VCaP (cell line): ENCODE measurements around the gene OLFML2B.
"Not testable (repeated sequence)": the region's sequence is repeated elsewhere in the genome, so short reads cannot be mapped to it uniquely, and the experiment has no call there.

ENCODE experiments used
- H3K27ac ChIP-seq: fragments of 450-650 bp; 2 replicates; pipeline ENCODE4 v1.5.1; 2017
- TF ChIP-seq, protein P1 (sequence below): fragments of 450-650 bp; conservative IDR thresholded peaks from 2 replicates; pipeline ENCODE4 v1.5.1; 2017; ENCODE audit warnings: mild to moderate bottlenecking, moderate library complexity

The OLFML2B gene

DNA sequence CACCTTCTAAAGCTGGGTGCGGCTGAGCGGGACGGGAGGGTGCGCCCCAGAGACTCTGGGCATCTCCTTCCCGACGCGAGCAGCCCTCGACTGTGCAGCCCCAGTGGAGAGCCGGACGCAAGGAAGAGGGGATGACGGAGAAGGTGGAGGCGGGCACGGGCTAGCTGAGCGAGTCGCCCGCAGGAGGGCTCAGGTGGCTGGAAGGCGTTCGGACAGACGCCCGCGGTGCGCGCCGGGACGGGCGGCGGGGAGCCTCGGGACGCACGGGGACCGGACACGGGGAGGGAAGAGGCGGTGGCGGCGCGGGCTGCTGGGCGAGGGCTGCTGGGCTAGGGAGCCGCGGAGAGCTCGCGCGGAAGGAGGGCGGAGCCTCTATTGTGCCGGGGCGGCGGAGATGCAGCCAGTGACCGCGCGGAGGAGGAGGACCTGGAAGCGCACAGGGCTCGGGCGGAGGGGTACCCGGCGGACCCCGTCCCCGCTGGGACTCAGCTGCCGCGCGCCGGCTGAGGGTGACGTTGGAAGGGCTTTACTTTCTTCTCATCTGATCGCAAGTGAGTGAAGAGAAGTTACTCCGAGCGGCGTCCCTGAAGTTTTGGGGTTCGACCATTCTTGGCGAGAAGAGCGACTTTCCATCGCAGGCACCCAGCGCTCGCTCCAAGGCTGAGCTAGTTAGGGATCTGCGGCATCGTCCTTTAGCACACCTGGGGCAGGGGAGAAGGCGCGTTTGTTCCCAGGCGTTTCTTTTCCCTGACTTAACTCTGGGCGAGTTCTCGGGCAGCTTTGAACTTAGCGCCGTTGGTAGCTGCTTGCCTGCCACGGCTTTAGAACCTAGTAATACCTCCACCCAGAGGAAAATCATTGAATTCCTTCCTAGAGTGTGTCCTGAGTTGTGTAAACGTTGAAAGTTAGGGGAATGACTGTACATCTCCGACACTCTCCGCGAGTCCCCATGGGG is at the start of gene OLFML2B:
Gene OLFML2B (minus strand): TSS at position 323 of the 955 bp plus-strand sequence. CDS start 439 bp downstream, outside the sequence.
- no peak within 1 kb of the TSS; the same call in 1 of the 2 replicates for H3K27ac ChIP-seq
- TF ChIP-seq, protein P1, sequence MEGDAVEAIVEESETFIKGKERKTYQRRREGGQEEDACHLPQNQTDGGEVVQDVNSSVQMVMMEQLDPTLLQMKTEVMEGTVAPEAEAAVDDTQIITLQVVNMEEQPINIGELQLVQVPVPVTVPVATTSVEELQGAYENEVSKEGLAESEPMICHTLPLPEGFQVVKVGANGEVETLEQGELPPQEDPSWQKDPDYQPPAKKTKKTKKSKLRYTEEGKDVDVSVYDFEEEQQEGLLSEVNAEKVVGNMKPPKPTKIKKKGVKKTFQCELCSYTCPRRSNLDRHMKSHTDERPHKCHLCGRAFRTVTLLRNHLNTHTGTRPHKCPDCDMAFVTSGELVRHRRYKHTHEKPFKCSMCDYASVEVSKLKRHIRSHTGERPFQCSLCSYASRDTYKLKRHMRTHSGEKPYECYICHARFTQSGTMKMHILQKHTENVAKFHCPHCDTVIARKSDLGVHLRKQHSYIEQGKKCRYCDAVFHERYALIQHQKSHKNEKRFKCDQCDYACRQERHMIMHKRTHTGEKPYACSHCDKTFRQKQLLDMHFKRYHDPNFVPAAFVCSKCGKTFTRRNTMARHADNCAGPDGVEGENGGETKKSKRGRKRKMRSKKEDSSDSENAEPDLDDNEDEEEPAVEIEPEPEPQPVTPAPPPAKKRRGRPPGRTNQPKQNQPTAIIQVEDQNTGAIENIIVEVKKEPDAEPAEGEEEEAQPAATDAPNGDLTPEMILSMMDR: peak; percentile 43

DNA sequence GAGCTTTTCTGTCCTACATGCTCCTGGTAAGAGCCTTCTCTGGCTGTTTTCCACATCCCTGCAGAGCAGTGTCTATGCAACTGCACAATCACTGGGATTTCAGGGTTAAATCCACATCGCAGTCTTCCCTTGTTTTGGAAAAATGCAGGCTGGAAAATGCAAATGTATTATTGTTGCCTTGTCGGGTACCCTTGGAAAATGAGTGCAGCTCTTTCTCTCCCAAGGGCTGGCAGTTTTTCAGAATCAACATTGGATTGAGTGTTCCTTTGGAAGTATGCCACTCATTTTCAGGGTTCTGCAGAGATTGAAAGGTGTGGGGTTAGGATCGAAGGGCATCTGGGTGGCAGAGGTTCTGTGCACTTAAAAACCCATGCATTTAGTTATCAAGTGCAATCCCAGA is 49.1 kb upstream of the OLFML2B start:
- TF ChIP-seq, protein P1: no peak
- no peak overlapping the region for H3K27ac ChIP-seq

DNA sequence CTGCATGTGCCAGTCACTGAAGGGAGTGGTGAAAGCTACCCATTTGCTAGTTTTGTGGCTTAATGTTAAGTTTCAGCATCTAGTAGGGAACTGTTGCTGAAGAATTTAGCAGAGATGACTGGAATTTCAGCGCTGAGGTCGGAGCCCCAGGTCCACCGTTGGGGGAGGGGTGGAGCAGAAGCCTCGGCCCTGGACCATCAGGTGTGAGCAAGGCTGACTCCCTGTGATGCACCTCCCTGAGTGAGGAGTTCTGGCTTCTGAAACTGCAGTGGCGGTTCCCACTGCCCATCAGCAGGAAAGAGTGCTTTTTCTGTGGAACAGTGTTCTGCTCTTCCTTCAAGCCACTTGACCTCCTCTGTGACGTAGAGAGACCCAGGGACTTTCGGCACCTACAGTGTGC is 47.2 kb upstream of the OLFML2B start:
- H3K27ac ChIP-seq: peak overlapping the region; percentile 81
- TF ChIP-seq, protein P1: no peak

DNA sequence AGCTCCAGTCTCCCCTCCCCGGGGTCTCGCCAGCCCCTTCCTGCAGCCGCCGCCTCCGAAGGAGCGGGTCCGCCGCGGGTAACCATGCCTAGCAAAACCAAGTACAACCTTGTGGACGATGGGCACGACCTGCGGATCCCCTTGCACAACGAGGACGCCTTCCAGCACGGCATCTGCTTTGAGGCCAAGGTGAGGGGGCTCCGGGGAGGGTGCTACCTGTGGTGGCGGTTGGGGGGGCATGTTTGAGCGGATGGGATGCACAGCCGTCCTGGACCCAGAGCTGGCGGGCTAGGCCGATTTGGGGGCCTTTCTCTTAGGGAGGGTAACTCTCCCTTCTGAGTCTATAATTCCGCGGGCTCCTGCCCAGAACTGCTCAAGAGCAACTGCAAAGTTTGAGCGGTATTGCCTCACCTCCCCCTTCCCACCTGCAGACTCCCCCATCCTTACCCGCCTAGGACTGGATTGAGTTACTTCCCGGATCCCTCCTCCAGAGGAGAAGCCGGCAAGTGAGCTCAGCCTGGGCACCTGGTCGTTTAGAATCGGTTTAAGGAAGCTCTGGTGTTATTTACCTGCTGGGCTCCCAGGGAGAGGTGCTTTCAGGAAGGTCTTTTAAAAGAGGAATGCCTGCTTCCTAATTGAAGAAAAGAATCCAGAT is 46.6 kb upstream of the OLFML2B start:
- TF ChIP-seq, protein P1: no peak
- peak overlapping the region; percentile 81 for H3K27ac ChIP-seq

DNA sequence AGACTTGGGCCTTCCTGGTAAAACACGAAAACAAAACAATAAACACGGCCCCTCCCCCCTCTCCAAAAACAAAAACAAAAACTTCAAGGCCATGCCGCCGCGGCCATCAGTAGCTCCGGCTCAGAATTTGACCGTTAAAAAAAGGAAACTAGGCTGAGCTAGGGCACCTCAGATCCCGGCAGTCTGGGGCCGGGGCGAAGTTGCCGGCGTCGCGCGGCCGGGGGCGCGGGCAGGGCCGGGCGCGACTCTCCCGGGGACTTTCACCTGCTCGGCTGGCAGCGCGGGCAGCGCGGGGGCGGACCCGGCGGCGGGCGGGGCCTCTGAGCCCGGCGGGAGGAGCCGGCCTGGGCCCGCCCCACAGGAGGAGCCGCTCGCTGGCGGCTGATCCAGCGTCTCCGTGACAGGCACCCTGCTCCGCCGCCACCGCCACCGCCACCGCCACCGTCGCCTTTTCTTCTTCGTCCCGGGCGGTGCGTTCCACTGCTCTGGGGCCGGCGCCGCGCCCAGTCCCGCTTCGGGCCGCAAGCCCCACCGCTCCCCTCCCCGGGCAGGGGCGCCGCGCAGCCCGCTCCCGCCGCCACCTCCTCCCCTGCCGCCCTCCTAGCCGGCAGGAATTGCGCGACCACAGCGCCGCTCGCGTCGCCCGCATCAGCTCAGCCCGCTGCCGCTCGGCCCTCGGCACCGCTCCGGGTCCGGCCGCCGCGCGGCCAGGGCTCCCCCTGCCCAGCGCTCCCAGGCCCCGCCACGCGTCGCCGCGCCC is 45.8 kb upstream of the OLFML2B start, which contains the start of gene NOS1AP:
Gene NOS1AP (plus strand): TSS at position 358 of the 760 bp plus-strand sequence. CDS start 487 bp downstream, outside the sequence.
- TF ChIP-seq, protein P1: no peak; the same call in 1 of the 2 replicates
- H3K27ac ChIP-seq: peak within 1 kb of the TSS; percentile 81

DNA sequence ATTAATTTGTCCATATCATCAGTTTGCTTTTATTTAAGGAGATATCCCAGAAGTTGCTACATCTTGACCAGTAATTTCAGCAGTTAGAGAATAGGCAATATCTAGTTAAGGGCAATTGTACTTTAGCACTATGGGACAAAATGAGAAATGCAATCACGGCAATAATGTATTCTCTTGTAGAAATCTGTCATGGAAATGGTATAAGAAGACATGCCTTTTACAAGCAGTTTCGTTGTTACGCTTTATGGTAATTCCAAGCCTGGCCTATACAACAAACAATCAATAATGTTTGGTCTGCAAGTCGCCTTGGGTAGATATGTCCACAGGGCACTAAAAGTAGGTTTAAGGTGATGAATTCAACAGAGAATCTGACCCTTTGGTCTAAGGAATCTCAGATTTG is 44.6 kb upstream of the OLFML2B start:
- no peak overlapping the region for H3K27ac ChIP-seq
- TF ChIP-seq, protein P1: no peak

DNA sequence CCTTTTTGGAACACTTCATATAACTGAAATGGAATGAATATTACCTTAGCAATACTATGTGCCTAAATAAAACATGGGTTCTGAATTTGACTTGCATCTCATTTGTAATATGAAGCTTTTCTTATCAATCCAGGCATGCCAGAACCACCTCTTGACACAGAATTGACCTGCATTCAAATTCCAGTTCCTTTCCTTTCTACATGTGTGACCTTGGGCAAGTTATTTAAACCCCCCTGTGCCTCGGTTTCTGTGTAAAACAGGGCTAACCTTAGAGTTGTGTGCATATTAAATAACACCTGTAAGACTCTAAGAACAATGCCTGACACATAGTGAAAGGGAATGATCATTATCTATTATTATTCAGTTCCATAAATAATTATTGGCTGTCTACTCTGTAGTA is 43.8 kb upstream of the OLFML2B start:
- TF ChIP-seq, protein P1: no peak
- no peak overlapping the region for H3K27ac ChIP-seq

DNA sequence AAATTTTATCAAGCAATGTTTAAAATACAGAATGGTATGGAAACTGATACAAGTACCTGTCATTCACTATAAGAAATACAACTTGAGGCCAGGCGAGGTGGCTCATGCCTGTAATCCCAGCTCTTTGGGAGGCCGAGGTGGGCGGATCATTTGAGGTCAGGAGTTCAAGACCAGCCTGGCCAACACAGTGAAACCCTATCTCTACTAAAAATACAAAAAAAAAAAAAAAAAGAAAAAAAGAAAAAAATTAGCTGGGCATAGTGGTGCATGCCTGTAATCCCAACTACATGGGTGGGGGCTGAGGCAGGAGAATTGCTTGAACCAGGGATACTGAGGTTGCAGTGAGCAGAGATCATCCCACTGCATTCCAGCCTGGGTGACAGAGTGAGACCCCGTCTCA is 43.2 kb upstream of the OLFML2B start:
- not testable (repeated sequence) for H3K27ac ChIP-seq
